ENCODE data around the gene SLC37A4. TPM values are rescaled to one million over a fixed set of nuclear protein-coding genes. Genes with fewer than 3 reads are reported as not detected.

The SLC37A4 gene
- total and polyA plus RNA-seq, 2 of the 8 experiments (the other 6 are each of a cell fraction or from before 2014, with no cell fraction given), result 35.1 to 91.9 TPM

GRCh38 chr11:119018074-119018938 is 12.4 kb downstream of the SLC37A4 start, which contains the start of the genes RPS25 and TRAPPC4:
RPS25 (minus strand) TSS chr11:119018343; CDS start chr11:119018284, 59 bp downstream.
TRAPPC4 (plus strand) TSS chr11:119018766; CDS start chr11:119018796, 30 bp downstream.
- H3K27ac ChIP-seq (ENCODE audit: low read depth, low read length), result peak within 1 kb of the TSS; percentile 84
- H3K23me2 ChIP-seq (ENCODE audit: low read depth, low read length), result no peaks in the 10 kb centered on the region; the same call in 1 of the 2 replicates
- H2BK120ac ChIP-seq (replicated peaks; ENCODE audit: low read depth, low read length), result no peak within 1 kb of the TSS
- no peaks in the 10 kb centered on the region for H3K9me3 ChIP-seq (ENCODE audit: insufficient read depth in 2 of 2, low read depth in 1 of 2, low read length in 1 of 2)
- POLR2A ChIA-PET (ENCODE audit: partially characterized antibody), result interaction anchor here (0.7 to 18.5 kb wide), 23 partner anchors 8 to 400 kb away, joined by 3 to 264 read pairs (median 4); partner anchors contain the start of genes CENATAC, DDX6, DPAGT1 and HMBS
- peaks cover 0 to 9% (median 2%) of the 10 kb centered on the region in 4 experiments; a peak in 4 of 7 replicates for H3K4me1 ChIP-seq (replicated peaks in 1 of 4; ENCODE audit: control insufficient read depth in 3 of 4, insufficient read depth in 4 of 4, low read length in 3 of 4)
- peak within 1 kb of the TSS; percentile 99 for H3K4ac ChIP-seq (replicated peaks; ENCODE audit: insufficient read length, low read depth, low read length)
- peak within 1 kb of the TSS; percentile 89 for H2BK5ac ChIP-seq (ENCODE audit: low read depth, low read length)
- CTCF ChIA-PET (ENCODE audit: partially characterized antibody), result interaction anchor here (0.8 to 3.0 kb wide), 4 partner anchors 12 to 345 kb away, joined by 3 to 12 read pairs (median 4); partner anchors contain the start of gene SLC37A4
- H2AK5ac ChIP-seq (ENCODE audit: low read depth, low read length), result no peak within 1 kb of the TSS
- H2BK12ac ChIP-seq (ENCODE audit: low read depth, low read length), result no peak within 1 kb of the TSS
- H3K4me2 ChIP-seq (ENCODE audit: insufficient read depth in 1 of 2, low read depth in 2 of 2, low read length in 2 of 2), result peak within 1 kb of the TSS; percentile 68 to 75
- no peak within 1 kb of the TSS for H2BK20ac ChIP-seq (ENCODE audit: low read length)
- H3K9ac ChIP-seq (replicated peaks in 1 of 4; ENCODE audit: extremely low read depth in 1 of 4, low read depth in 3 of 4, low read length in 3 of 4), result peak within 1 kb of the TSS; percentile 92 to 97 (median 96)
- peak within 1 kb of the TSS; percentile 98 for H4K8ac ChIP-seq (ENCODE audit: extremely low read depth, insufficient read depth, low read length)
- peak within 1 kb of the TSS; percentile 100 for H4K5ac ChIP-seq (ENCODE audit: insufficient read length, low read depth, low read length)
- H3K79me2 ChIP-seq (ENCODE audit: control insufficient read depth in 1 of 2, insufficient read depth in 2 of 2, low read length in 2 of 2), result peaks cover 15 to 52% of the 10 kb centered on the region in 2 experiments; a peak in 3 of 4 replicates
- H2BK15ac ChIP-seq (ENCODE audit: low read length), result peak within 1 kb of the TSS; percentile 85; the same call in 1 of the 2 replicates
- H4K20me1 ChIP-seq (replicated peaks in 1 of 2; ENCODE audit: control insufficient read depth in 1 of 2, insufficient read depth in 2 of 2, low read length in 2 of 2), result peaks cover 3 to 7% of the 10 kb centered on the region in 2 experiments
- no peak within 1 kb of the TSS for H3K14ac ChIP-seq (ENCODE audit: insufficient read length)
- peaks cover 5% of the 10 kb centered on the region for H3K79me1 ChIP-seq (ENCODE audit: low read depth, low read length)
- peak; percentile 88 to 90 for DNase-seq (ENCODE audit: low read depth in 1 of 2, low spot score in 2 of 2)
- H2AFZ ChIP-seq (ENCODE audit: low read length), result peak within 1 kb of the TSS; percentile 37; the same call in 1 of the 2 replicates
- peak within 1 kb of the TSS; percentile 93 to 99 (median 95) for H3K4me3 ChIP-seq (ENCODE audit: extremely low read depth in 1 of 4, insufficient read depth in 2 of 4, low read depth in 3 of 4, low read length in 4 of 4)
- peak within 1 kb of the TSS; percentile 100 for H4K91ac ChIP-seq (replicated peaks; ENCODE audit: insufficient read length, low read length)
- peak within 1 kb of the TSS; percentile 98 for H3K18ac ChIP-seq (ENCODE audit: extremely low read depth, low read length)
- 1% methylated on average over 58 of the region's 63 CpGs; no CpG with 5 or more reads in 1 of the 2 experiments for WGBS, 2 experiments (ENCODE audit: extremely low coverage in 1 of 2, insufficient coverage in 1 of 2, insufficient read length in 1 of 2, insufficient replicate concordance in 2 of 2, low coverage in 1 of 2, low lambda C conversion rate in 2 of 2, missing lambda C conversion rate in 1 of 2)
- peak within 1 kb of the TSS; percentile 94 for H3K56ac ChIP-seq (replicated peaks; ENCODE audit: insufficient read length, low read depth, low read length)
- no peak within 1 kb of the TSS for H3K23ac ChIP-seq (ENCODE audit: insufficient read length)
- FAIRE-seq, result no peak
- H3K27me3 ChIP-seq (replicated peaks in 1 of 4; ENCODE audit: control insufficient read depth in 3 of 4, extremely low read depth in 1 of 4, insufficient read depth in 3 of 4, low read length in 3 of 4), result no peaks in the 10 kb centered on the region
- H3K36me3 ChIP-seq (ENCODE audit: control insufficient read depth in 2 of 4, insufficient read depth in 4 of 4, low read length in 3 of 4), result peaks cover 32 to 55% (median 40%) of the 10 kb centered on the region in 4 experiments
- no peak for TF ChIP-seq CTBP2 (IDR thresholded peaks at IDR 0.05; ENCODE audit: borderline replicate concordance, insufficient read depth, insufficient read length, low read length)
- TF ChIP-seq GABPA (IDR thresholded peaks at IDR 0.05; ENCODE audit: borderline replicate concordance, insufficient read depth, low read length), result peak; percentile 97
- peak; percentile 83 for TF ChIP-seq YY1 (IDR thresholded peaks at IDR 0.05; ENCODE audit: low read depth, low read length)
- TF ChIP-seq EP300 (IDR thresholded peaks at IDR 0.05; ENCODE audit: borderline replicate concordance in 1 of 2, low read depth in 2 of 2, low read length in 2 of 2), result peak in 1 of 2 experiments; percentile 22; a peak in 1 of 3 replicates
- TF ChIP-seq HDAC2 (IDR thresholded peaks at IDR 0.05; ENCODE audit: borderline replicate concordance in 1 of 2, low read depth in 2 of 2, low read length in 2 of 2), result no peak
- TF ChIP-seq SP1 (IDR thresholded peaks at IDR 0.05; ENCODE audit: low read depth, low read length), result peak; percentile 10; the same call in 1 of the 2 replicates
